Fibroblast of lung (primary cell): Measurements from ENCODE around the gene DIS3L2. TPM values are rescaled to one million over a fixed set of nuclear protein-coding genes. Genes with fewer than 3 reads are reported as not detected.

Experiments used
- DNase-seq, 2 donors: peaks; one replicate each; pipeline versions ENCODE4 v3.0.0 to v3.0.0-alpha.2; 2010; ENCODE audit warnings: low read depth in 2 of 2
- H2AFZ ChIP-seq: 2 replicates; pipeline ENCODE4 v1.5.1; 2012; ENCODE audit warnings: low read length, control low read depth, inconsistent platforms
- H3K27ac ChIP-seq: 2 replicates; pipeline ENCODE4 v1.5.1; 2011; ENCODE audit warnings: low read length, control low read depth; ENCODE audit not compliant: insufficient read depth
- H3K27me3 ChIP-seq: 2 replicates; pipeline ENCODE4 v1.5.1; 2011; ENCODE audit warnings: mild to moderate bottlenecking, low read length; ENCODE audit not compliant: control insufficient read depth, insufficient read depth
- H3K36me3 ChIP-seq: 2 replicates; pipeline ENCODE4 v1.5.1; 2011; ENCODE audit warnings: low read length; ENCODE audit not compliant: control insufficient read depth, insufficient read depth
- H3K4me1 ChIP-seq: 2 replicates; pipeline ENCODE4 v1.5.1; 2011; ENCODE audit warnings: low read length; ENCODE audit not compliant: control insufficient read depth, insufficient read depth; ENCODE audit errors: extremely low read depth
- H3K4me2 ChIP-seq: 2 replicates; pipeline ENCODE4 v1.5.1; 2011; ENCODE audit warnings: low read length, control low read depth; ENCODE audit not compliant: insufficient read depth; ENCODE audit errors: extremely low read depth
- H3K4me3 ChIP-seq, 4 experiments: fragments of 200-600 bp in 1 of 4; sonication (generic) in 1 of 4; replicated peaks in 1 of 4; 2 replicates each; pipeline ENCODE4 v1.5.1; 2011 to 2016; ENCODE audit warnings: low read length in 4 of 4, low read depth in 3 of 4, mild to moderate bottlenecking in 3 of 4, control low read depth in 2 of 4, inconsistent platforms in 1 of 4, mixed read lengths in 1 of 4; ENCODE audit not compliant: insufficient read depth in 1 of 4; ENCODE audit errors: control extremely low read depth in 1 of 4
- H3K79me2 ChIP-seq: 2 replicates; pipeline ENCODE4 v1.5.1; 2012; ENCODE audit warnings: mild to moderate bottlenecking, low read length, inconsistent platforms; ENCODE audit not compliant: control insufficient read depth, insufficient read depth
- H3K9ac ChIP-seq: 2 replicates; pipeline ENCODE4 v1.5.1; 2011; ENCODE audit warnings: mild to moderate bottlenecking, low read length, control low read depth; ENCODE audit not compliant: insufficient read depth
- H3K9me3 ChIP-seq: 2 replicates; pipeline ENCODE4 v1.5.1; 2012; ENCODE audit warnings: low read depth, low read length; ENCODE audit not compliant: control insufficient read depth, insufficient read depth
- H4K20me1 ChIP-seq: 2 replicates; pipeline ENCODE4 v1.5.1; 2011; ENCODE audit warnings: low read length; ENCODE audit not compliant: control insufficient read depth, insufficient read depth; ENCODE audit errors: extremely low read depth
- CTCF ChIP-seq, 2 donors: IDR thresholded peaks in 1 of 2; conservative IDR thresholded peaks in 1 of 2; 1 replicate in 1 of 2; 2 replicates in 1 of 2; pipeline ENCODE4 v1.5.1; 2011 to 2012; ENCODE audit warnings: low read length in 2 of 2, control low read depth in 1 of 2, inconsistent platforms in 1 of 2, low read depth in 1 of 2, mild to moderate bottlenecking in 1 of 2
- EZH2 ChIP-seq: IDR thresholded peaks from 2 replicates; pipeline ENCODE4 v1.5.1; 2012; ENCODE audit warnings: low read length, control low read depth, mild to moderate bottlenecking; ENCODE audit errors: missing control alignments
- polyA plus RNA-seq, 2 donors: library from polyadenylated mRNA; depleted of rRNA in 1 of 2; stranded (reverse) in 1 of 2; unstranded in 1 of 2; fragments of >200 nt; gene quantifications; 2 replicates each; pipeline ENCODE4 v1.2.1, GENCODE V29; 2011 to 2012; ENCODE audit warnings: missing spikeins in 1 of 2
- total RNA-seq: library from RNA; depleted of rRNA; stranded (reverse); fragments of >200 nt; gene quantifications from 2 replicates; pipeline ENCODE4 v1.2.1, GENCODE V29; 2014

Gene DIS3L2
- total and polyA plus RNA-seq, 2 donors (not counting 1 experiment from before 2014, with no cell fraction given), result 5.2 to 15.2 TPM

GRCh38 chr2:232022718-232023117 is 61.2 kb downstream of the DIS3L2 start:
- H3K79me2 ChIP-seq, result no peaks in the 10 kb centered on the region
- TF ChIP-seq EZH2, result no peak
- no peak for TF ChIP-seq CTCF (conservative IDR thresholded peaks at IDR 0.05 in 1 of 2, IDR thresholded peaks at IDR 0.05 in 1 of 2; ENCODE audit: low read depth in 1 of 2, low read length in 2 of 2)
- H3K9ac ChIP-seq, result no peak overlapping the region
- no peaks in the 10 kb centered on the region for H3K36me3 ChIP-seq
- H3K4me3 ChIP-seq, result no peak overlapping the region
- no peak overlapping the region for H3K4me2 ChIP-seq
- H2AFZ ChIP-seq, result no peak overlapping the region
- H3K4me1 ChIP-seq, result no peaks in the 10 kb centered on the region
- no peaks in the 10 kb centered on the region for H3K9me3 ChIP-seq
- no peak for DNase-seq
- no peaks in the 10 kb centered on the region for H4K20me1 ChIP-seq
- no peak overlapping the region for H3K27ac ChIP-seq
- H3K27me3 ChIP-seq, result no peaks in the 10 kb centered on the region

GRCh38 chr2:232023426-232023825 is 61.9 kb downstream of the DIS3L2 start:
- Histone ChIP-seq H3K4me2 (no peak overlapping the region), H3K36me3 (no peaks in the 10 kb centered on the region), H3K9ac (no peak overlapping the region), H3K4me1 (peaks cover 1% of the 10 kb centered on the region), H3K9me3 (no peaks in the 10 kb centered on the region), H4K20me1 (no peaks in the 10 kb centered on the region), H3K79me2 (no peaks in the 10 kb centered on the region), H3K27ac (no peak overlapping the region), H2AFZ (no peak overlapping the region), H3K27me3 (no peaks in the 10 kb centered on the region), H3K4me3 (no peak overlapping the region)
- TF ChIP-seq CTCF (conservative IDR thresholded peaks at IDR 0.05 in 1 of 2, IDR thresholded peaks at IDR 0.05 in 1 of 2; ENCODE audit: low read depth in 1 of 2, low read length in 2 of 2) (no peak), EZH2 (no peak)
- DNase-seq, result no peak

- Histone ChIP-seq H3K4me2 (no peak overlapping the region), H2AFZ (no peak overlapping the region), H3K4me1 (peaks cover 4% of the 10 kb centered on the region), H3K9me3 (no peaks in the 10 kb centered on the region), H3K9ac (no peak overlapping the region), H3K36me3 (no peaks in the 10 kb centered on the region), H3K27ac (no peak overlapping the region), H3K79me2 (no peaks in the 10 kb centered on the region), H3K27me3 (no peaks in the 10 kb centered on the region), H4K20me1 (no peaks in the 10 kb centered on the region), H3K4me3 (no peak overlapping the region)
- TF ChIP-seq CTCF (conservative IDR thresholded peaks at IDR 0.05 in 1 of 2, IDR thresholded peaks at IDR 0.05 in 1 of 2; ENCODE audit: low read depth in 1 of 2, low read length in 2 of 2) (no peak), EZH2 (no peak)
- no peak for DNase-seq
Measured at GRCh38 chr2:232024457-232024856, 62.9 kb downstream of the DIS3L2 start.
